ENCODE measurements around the gene ACTG1.

Gene ACTG1

GRCh38 chr17:81527591-81528383 lies 15.2 kb upstream of the ACTG1 start, which contains the start of gene FSCN2:
Gene FSCN2 (plus strand): TSS chr17:81528377. CDS start chr17:81528532, 155 bp downstream.
- peaks cover 0 to 24% of the 10 kb centered on the region in 2 donors for H3K27me3 ChIP-seq
- peaks cover 0 to 28% (median 22%) of the 10 kb centered on the region in 4 donors for H3K4me1 ChIP-seq
- H3K27ac ChIP-seq, result no peak within 1 kb of the TSS
- intact Hi-C loops (cut with DNase I; ENCODE audit: low total_unique reads), result no loop called here
- no peak for TF ChIP-seq CTCF (IDR thresholded peaks at IDR 0.05)
- peak in 1 of 2 donors; percentile 73 for DNase-seq
- no peaks in the 10 kb centered on the region for H3K36me3 ChIP-seq
- H3K4me3 ChIP-seq, result no peak within 1 kb of the TSS
- no peaks in the 10 kb centered on the region for H3K9me3 ChIP-seq

GRCh38 chr17:81526662-81527571 lies 14.3 kb upstream of the ACTG1 start:
- H3K4me1 ChIP-seq, result peaks cover 0 to 28% (median 22%) of the 10 kb centered on the region in 4 donors
- H3K4me3 ChIP-seq, result no peak overlapping the region
- no peaks in the 10 kb centered on the region for H3K36me3 ChIP-seq
- H3K27ac ChIP-seq, result no peak overlapping the region
- no peaks in the 10 kb centered on the region for H3K9me3 ChIP-seq
- intact Hi-C loops (cut with DNase I; ENCODE audit: low total_unique reads), result no loop called here
- no peak for DNase-seq
- no peak for TF ChIP-seq CTCF (IDR thresholded peaks at IDR 0.05)
- H3K27me3 ChIP-seq, result peaks cover 0 to 24% of the 10 kb centered on the region in 2 donors

GRCh38 chr17:81524865-81525159 lies 12.2 kb upstream of the ACTG1 start:
- H3K9me3 ChIP-seq, result no peaks in the 10 kb centered on the region
- H3K36me3 ChIP-seq, result no peaks in the 10 kb centered on the region
- H3K27me3 ChIP-seq, result peaks cover 0 to 24% of the 10 kb centered on the region in 2 donors
- H3K27ac ChIP-seq, result no peak overlapping the region
- intact Hi-C loops (cut with DNase I; ENCODE audit: low total_unique reads), result no loop called here
- no peak for TF ChIP-seq CTCF (IDR thresholded peaks at IDR 0.05)
- DNase-seq, result no peak
- H3K4me1 ChIP-seq, result peaks cover 0 to 33% (median 25%) of the 10 kb centered on the region in 4 donors
- H3K4me3 ChIP-seq, result no peak overlapping the region

- no peaks in the 10 kb centered on the region for H3K36me3 ChIP-seq
- intact Hi-C loops (cut with DNase I; ENCODE audit: low total_unique reads), result no loop called here
- peaks cover 0 to 39% (median 31%) of the 10 kb centered on the region in 4 donors for H3K4me1 ChIP-seq
- no peak for TF ChIP-seq CTCF (IDR thresholded peaks at IDR 0.05)
- peak in 1 of 2 donors; percentile 66 for DNase-seq
- H3K27ac ChIP-seq, result no peak overlapping the region
- peaks cover 0 to 24% of the 10 kb centered on the region in 2 donors for H3K27me3 ChIP-seq
- H3K9me3 ChIP-seq, result no peaks in the 10 kb centered on the region
- H3K4me3 ChIP-seq, result no peak overlapping the region
These were observed 11.7 kb upstream of the ACTG1 start for GRCh38 chr17:81524039-81524864.

- no peak overlapping the region for H3K4me3 ChIP-seq
- intact Hi-C loops (cut with DNase I; ENCODE audit: low total_unique reads), result no loop called here
- peak in 1 of 2 donors; percentile 84 for DNase-seq
- TF ChIP-seq CTCF (IDR thresholded peaks at IDR 0.05), result no peak
- no peaks in the 10 kb centered on the region for H3K36me3 ChIP-seq
- peaks cover 0 to 44% (median 38%) of the 10 kb centered on the region in 4 donors for H3K4me1 ChIP-seq
- no peak overlapping the region for H3K27ac ChIP-seq
- H3K9me3 ChIP-seq, result no peaks in the 10 kb centered on the region
- peaks cover 0 to 24% of the 10 kb centered on the region in 2 donors for H3K27me3 ChIP-seq
These were observed 10.9 kb upstream of the ACTG1 start for GRCh38 chr17:81523402-81524038.

All from tibial artery (tissue), 4 donors.